ENCODE data around the gene PLS1.

The PLS1 gene

DNA sequence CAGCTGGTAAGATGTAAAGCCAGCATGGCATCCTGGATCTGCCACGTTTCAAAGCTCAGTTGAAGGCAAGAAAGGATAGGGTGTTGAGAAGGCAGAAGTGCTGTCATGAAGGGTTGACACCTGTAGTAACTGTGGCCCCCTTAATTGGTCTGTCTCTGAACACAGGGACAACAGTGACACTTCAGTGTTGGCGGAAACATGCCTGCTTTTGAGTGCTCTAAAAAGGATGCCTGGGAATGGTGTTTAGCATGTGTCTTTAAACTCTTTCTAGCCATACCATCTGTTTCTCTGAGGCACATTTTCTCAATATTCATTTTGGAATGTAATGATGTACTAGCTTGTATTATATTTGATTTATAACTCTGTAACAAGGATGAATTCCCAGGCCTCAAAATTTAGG lies 42.1 kb downstream of the PLS1 start:
- no peak for DNase-seq (ENCODE audit: low read depth in 2 of 2)

DNA sequence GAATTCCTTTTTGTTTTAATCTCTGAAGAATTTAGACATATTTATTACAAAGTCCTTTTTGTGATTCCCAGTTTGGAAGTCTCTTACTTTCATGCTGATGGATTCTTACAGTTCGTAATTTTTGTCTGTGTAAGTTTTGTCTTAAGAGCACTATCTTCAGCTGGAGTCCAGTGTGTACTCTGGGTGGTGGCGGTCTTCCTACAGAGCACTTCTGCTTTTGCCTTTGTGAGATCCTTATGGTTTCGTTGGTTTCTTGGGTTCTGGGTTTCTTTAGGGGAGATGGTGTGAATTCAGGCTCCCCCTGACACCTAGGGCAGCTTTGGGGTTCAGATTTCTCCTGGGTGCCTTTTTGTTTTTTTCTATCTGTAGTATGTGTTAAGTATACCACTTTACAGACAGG lies 45.3 kb downstream of the PLS1 start:
- DNase-seq (ENCODE audit: low read depth in 2 of 2) = no peak

DNA sequence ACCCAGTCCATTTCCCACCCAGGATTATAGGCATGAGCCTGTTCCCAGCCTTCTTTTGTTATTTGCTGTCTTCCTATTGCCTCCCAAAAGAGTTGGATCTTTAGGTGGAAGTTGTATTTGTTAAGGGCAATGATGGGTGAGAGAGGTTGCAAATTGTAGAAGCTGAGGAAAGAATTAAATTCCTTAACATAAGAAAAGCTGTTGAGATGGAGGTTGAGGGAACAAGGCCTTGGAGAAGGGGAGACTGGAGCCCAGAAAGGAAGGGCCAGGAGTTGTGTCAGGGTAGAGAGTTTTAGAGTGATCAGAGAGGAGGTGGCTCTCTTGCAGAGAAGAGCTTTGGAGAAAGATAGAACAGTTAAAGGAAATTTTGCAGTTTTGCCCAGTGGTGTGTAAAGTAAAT lies 46.8 kb downstream of the PLS1 start:
- no peak for DNase-seq (ENCODE audit: low read depth in 2 of 2)

DNA sequence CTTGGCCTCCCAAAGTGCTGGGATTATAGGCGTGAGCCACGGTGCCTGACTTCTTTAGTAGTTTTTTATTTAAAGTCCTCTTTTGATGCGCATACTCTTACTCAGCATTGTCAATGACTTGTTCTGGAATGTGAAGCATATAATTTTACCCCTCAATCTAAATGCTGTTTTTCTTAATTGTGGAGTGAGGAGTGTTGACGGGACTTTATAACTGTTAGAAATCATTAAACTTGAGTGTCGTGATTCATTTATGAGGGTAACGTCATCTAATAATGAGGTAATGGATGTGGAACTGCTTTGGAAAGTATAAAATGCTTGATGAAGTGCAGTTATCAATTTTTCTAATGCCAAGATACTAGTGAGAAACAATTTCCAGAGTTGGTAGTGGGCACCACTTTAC lies 48.3 kb downstream of the PLS1 start:
- DNase-seq (ENCODE audit: low read depth in 2 of 2) = no peak

DNA sequence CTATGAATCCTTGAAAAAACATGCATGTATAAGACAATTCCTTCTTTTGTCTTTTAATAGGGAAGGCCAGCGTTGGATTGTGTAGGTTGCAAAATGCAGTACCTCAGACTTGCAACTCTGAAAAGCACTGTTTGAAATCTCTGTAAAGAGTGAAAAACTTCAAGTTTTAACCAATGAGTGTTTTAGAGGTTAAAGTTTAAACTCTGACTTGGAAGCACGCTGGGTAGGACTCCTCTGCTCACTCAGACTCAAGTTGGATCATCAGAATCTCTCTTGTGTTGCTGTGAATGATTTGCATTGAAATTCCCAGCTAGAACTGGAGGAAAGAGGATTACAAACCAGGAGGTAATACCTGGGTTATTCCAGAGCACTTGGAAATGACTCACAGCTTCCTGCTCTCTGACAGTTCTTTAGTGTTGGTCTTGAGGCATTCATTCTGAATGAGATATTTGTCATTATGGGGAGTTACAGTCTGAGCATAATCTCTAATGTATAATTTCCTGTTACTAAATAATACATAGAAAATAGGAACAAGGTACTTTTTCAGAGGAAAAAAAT lies 49.1 kb downstream of the PLS1 start:
- no peak for DNase-seq (ENCODE audit: low read depth in 2 of 2)

DNA sequence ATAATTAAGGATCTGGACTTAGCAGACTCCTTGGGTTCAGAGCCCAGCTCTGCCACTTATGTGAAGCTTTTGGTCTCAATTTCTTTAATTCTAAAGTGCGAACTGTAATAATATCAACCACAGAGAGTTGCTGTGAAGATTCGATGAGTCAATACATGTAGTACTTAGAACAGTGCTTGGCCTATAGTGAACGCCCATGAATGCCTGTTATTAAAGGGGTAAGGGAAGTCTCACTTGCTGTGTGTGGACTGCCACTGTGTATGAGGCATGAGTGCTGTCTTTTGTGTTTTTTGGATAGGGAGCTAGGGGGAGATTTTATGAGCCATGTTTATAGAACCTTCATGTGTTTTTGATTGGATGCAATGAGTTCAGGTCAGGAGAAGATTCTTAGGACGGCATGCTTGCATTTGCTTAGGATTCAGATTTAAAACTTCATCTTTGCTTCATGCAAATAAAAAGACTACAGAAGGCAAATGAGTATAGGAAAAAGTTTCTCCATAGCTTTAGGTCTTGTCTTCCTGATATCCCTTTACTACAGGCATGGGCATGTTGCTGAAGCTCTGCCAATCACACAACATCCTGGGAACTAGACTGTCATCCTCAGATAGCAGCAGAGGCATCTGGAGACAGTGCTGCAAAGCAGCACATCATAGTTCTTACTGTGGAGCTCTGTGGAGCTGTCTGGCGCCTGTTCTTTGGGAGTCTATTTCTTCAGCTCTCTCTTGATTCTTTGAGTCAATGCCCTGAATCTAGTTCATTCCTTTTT lies 50.0 kb downstream of the PLS1 start:
- DNase-seq (ENCODE audit: low read depth in 2 of 2) = no peak

DNA sequence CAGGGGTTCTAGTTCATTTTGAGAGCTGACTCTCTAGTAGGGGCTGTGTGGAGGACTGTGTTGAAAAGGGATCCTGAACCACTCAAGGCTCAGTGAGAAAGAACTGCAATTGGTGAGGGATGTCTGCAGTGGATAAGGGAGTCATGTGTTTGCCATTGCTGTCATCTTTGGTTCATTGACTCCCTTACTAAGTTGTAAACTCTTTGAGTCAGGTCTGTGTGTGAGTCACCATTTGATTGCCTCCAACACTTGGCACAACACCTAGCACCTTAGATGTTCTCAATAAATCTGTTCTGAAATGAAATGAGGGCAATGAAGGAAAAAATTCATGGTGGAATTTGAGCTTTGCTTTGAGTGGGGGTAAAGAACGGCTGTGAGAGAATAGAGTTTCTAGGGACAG lies 51.7 kb downstream of the PLS1 start:
- DNase-seq (ENCODE audit: low read depth in 2 of 2) = no peak

DNA sequence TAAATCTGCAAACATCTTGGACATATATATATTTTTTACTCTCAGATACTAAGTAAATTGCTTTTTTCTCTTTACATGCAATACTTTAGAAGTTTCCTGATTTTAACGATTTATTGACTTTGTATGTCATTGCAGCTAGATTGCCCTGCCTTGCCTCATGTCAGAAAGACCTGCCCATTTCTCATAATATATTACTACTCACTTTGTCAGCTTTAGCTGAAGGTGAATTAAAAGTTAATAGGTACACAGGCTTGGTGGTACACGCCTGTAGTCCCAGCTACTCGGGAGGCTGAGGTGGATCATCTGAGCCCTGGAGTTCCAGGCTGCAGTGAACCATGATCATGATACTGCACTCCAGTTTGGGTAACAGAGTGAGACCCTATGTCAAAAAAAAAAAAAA lies 52.8 kb downstream of the PLS1 start:
- no peak for DNase-seq (ENCODE audit: low read depth in 2 of 2)

DNA sequence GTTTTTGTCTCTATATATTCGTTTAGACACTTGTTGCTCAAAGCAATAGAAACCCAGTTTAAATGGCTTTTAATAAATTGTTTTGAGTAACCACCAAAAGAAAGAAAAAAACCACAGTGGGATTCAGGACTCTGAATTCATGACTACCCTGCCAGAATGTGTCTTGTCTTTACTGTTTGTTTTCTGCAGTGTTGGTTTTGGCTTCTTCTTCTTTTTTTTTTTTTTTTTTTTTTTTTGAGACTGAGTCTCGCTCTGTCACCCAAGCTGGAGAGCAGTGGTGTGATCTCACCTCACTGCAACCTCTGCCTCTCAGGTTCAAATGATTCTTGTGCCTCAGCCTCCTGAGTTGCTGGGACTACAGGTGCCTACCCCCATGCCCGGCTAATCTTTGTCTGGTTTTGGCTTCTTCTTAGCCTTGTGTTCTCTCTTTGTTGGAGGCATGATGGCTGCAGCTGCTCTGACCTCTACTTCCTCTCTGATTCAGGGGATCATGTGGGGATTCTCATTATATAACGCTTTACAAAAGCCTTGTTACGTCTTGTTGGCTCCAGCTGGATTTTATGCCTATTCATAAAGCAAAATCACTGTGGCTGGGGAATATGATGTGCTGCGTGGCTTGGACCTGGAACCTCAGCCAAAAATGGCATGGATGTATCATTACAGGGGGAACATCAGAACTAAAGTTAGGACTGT lies 54.0 kb downstream of the PLS1 start:
- no peak for DNase-seq (ENCODE audit: low read depth in 2 of 2)

DNA sequence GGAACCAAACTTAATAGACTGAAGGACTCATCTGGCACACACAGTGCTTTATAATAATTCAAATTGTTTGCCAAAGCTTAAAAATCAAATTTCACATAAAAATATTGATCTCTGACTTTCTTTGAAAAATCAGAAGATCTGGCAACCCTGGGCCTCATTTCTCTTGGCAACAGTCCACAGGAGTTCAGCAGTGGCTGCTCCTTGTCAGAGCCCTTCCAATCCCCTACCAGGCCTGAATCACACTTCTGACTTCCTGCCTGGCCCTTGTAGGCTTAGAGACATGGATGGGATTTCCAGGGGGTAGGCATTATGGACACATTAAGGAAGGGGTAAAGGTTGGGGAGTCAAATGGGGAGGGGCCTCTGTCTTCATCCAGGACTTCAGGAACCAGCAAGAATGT lies 55.5 kb downstream of the PLS1 start:
- no peak for DNase-seq (ENCODE audit: low read depth in 2 of 2)

DNA sequence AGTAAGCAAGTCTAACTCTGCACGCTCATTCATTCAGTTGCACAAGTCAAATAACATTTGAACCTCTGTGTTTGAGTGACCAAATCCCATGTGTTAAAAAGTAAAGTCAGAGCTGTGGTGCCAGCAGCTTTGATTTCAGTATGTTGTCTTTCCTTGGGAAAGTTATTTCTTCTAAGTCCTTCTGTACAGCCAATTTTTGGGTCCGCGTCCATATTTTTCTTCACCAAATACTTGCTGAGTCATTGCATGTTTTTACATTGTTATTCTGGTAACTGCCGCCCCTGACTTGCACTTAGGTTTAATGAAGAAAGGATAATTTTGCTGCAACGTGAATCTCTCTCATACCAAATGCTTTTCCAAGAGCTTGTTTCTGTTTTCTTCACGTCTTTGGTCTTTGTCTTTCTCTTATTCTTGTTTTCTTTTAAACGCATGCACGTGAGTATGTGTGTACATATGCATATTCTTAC lies 56.7 kb downstream of the PLS1 start:
- no peak for DNase-seq (ENCODE audit: low read depth in 2 of 2)

DNA sequence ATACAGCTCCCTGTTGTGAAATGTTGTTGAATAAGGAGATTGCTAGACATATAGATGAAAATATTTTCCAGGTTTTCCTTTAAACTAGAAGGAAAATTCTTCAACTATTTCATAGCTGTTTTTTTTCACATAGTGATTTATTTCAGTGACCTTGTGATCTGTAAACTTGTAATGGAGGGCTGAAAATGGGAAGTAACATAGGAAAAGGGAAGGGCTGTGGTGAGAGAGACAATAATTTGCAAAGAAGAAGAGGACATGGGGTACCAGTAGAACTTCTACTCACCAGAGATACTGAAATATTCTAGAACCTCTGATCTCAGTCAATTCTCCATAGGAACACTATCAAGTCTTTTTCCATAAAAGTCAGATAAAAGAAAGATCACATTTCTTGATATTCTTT lies 60.4 kb downstream of the PLS1 start:
- no peak for DNase-seq (ENCODE audit: low read depth in 2 of 2)

DNA sequence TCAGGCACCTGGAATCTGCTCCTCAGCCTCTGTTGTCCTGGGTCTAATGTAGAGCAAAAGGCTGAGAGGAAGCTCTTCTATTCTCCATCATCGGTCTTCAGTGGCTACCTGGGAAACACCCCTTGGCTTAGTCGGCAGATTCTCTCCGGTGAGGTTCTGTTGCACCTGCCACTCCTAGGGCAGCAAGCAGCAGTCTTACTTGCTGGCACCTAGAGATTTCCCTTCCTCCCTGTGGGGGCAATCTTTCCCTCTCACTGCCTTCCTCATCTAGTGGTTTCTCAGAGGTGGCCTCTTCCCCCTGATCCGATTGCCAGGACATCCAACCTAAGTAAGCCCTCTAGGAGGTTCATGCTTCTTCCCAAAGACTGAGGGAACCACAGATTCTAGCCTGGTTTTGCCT lies 60.8 kb downstream of the PLS1 start:
- DNase-seq (ENCODE audit: low read depth in 2 of 2) = no peak

DNA sequence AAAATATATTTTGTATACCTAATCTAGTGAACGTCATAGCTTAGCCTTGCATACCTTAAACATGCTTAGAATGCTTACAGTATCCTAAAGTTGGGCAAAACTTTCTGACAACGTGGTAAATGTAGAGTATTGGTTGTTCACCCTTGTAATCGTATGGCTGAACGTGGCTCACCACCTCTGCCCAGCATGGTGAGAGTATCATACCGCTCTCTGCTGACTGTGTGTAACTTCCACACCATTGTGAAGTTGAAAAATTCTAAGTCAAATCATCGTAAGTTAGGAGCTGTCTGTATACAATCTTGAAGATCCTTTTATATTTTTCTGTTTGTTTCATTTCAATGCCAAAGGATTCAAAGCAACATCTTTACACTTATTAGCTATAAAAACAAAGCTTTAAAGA lies 64.2 kb downstream of the PLS1 start:
- DNase-seq (ENCODE audit: low read depth in 2 of 2) = no peak

DNA sequence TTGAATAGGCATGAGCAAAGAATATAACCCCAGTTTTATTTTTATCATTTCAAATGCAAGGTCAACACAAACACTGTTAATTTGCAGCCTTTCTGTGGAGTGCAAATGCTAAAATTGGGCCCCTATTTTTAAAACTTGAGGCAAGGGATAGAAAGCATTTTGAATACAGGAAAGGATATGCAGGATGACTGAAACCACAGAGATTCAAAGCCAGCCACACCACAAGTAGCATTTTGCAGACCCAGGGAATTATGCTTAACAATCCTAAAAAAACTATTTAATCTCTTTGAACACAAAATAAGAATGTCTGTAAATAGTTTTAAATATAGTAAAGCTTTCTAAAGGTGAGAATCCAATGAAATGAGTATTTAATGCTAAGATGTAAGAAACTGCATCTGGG lies 64.7 kb downstream of the PLS1 start:
- DNase-seq (ENCODE audit: low read depth in 2 of 2) = no peak

DNA sequence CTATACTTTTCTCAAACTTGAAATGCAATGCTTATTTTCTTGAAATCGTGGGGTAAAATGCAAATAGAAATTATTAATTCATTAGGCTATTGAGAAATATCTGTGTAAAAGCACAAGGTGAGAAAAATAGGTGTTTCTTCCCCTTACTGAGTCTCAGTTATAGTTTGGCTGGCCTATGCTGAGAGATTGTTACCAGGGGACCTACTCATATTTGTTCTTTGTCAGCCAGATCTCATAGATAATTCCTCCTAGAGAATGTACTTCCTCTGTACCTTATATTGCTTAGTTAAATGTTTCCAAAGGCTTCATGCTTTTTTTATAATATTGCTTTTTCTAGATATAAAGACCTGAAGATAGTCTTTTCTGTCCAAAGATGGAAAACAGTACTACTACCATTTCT lies 67.7 kb downstream of the PLS1 start:
- no peak for DNase-seq (ENCODE audit: low read depth in 2 of 2)

DNA sequence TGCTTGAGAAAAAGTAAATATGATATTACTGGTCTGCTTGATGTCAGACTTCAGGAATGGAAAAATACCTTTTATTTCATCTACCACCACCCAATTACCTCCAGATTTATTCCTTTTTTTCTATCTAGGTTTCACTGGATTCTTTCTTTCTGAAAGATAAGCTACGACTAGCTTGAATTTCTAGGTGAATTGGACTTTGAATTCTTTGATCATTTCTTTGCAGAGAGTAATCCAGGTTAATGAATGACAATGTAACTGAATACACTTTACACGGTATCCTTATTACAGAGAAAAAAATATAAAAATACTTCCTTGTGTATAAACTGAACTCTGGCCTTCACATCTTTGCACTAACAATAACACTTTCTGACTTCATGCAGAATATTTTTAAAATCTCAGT lies 68.1 kb downstream of the PLS1 start:
- DNase-seq (ENCODE audit: low read depth in 2 of 2) = no peak

DNA sequence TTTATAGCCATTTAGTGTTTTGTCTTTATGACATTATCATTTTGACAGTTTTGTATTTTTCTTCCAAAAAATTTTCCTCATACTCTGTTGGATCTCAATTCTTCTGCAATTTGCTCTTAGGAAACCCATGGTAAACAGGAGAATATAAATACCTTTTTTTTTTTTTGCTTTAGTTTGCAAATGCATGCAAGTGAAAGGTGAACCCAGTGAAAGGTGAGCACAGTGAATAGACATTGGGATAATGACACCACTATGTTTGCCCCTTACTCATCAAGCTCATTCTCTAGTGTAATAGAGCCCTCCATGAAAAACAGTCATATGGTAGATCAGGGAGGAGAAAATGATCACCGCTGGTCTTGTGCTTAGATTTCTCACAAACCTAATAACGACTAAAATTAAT lies 68.6 kb downstream of the PLS1 start:
- DNase-seq (ENCODE audit: low read depth in 2 of 2) = no peak

DNA sequence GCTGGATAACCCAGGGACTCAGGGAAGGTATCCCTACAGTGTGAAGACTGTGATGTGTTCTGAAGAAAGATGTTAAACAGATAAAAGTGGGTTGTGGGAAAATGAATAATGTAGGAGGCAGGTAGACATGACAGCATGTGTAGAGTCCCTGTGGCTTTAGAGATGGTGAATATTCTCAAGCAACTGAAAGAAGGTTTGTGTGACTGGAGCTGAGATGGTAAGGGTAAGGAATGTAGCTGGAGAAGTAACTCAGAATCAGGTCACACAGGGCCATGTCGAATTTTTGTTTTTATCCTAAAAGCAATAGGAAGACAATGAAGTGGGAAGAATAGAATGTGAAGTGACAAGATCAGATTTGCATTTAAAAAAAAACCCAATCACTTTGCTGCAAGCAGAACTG lies 73.9 kb downstream of the PLS1 start:
- DNase-seq (ENCODE audit: low read depth in 2 of 2) = no peak

DNA sequence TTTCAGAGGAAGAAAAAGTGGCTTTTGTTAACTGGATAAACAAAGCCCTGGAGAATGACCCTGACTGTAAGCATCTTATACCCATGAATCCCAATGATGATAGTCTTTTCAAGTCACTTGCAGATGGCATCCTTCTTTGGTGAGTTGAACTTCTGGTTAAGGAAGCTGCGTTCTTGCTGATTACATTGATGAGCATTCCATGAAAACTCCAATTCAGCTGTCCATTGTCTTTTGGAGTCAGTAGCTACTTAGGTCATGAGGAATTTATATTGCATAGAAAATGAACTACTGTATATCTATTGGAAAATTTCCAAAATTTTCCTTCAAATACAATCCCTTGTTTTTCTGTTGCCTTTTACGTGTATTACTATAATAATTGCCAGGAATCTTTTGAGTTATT lies 80.0 kb downstream of the PLS1 start:
- no peak for DNase-seq (ENCODE audit: low read depth in 2 of 2)

DNA sequence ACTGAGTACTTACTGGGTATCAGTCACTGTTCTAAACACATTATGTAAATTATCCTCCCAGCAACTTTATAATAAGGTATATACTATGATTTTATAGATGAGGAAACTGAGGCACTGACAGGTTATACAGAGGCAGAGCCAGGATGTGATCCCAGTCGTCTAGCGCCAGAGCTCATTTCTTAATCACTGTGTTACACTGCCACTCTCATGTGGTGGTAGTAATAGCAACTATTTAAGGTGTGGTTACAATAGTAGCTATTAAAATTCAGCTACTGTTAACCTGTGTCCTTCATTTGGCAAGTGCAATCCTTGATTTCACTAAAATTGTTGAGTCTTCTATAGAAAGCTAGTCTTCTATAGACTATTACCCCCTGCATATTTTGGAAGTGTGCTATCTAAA lies 84.5 kb downstream of the PLS1 start:
- no peak for DNase-seq (ENCODE audit: low read depth in 2 of 2)

DNA sequence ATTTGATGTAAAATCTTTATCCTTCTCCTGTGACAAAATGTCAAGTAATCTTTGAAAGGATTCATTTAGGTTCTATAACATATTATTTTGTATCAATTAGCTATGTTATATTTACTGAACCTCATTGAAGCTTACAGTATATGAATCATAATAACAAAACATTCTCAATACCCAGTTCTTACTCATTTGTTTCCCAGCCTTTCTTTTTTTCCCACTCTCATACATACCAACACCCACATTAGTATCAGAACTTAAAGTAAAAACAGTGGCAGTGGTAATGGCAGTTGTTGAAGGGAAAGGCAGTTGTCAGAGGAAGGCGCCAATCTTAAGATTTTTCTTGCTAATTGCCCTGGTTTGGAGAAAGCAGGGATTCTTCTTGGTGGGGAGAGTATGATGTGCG lies 94.4 kb downstream of the PLS1 start:
- DNase-seq (ENCODE audit: low read depth in 2 of 2) = no peak

DNA sequence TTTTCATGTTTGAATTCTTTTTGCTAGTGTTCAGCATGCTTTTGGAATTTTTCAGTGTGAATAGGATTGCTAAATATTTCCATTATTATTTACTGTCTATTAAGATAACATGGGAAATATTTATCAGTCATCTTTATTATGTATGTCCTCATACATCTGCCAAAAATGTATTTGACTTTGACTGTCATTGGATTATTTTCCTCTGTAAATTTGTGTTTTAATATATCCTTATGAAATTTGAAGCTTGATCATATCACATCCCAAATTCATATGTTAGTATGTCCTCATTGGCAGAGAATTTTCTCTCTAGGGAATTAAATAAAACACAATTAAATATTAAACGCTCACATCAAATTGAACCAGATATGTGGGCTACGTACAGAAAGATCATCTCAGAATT lies 95.3 kb downstream of the PLS1 start:
- no peak for DNase-seq (ENCODE audit: low read depth in 2 of 2)
